ENCODE measurements around the gene RGS17.

- TF ChIP-seq POLR2AphosphoS5 (IDR thresholded peaks at IDR 0.05) (no peak), POLR2A (IDR thresholded peaks at IDR 0.05) (no peak)
Observed at GRCh38 chr6:152993847-152994246, 137.2 kb downstream of the RGS17 start.

All from breast epithelium (tissue), 3 donors.